ENCODE measurements around the gene SFSWAP. TPM values are rescaled to one million over a fixed set of nuclear protein-coding genes. Genes with fewer than 3 reads are reported as not detected.
A peak's percentile ranks its signal among the peaks of the same experiment; 100 is the strongest.

The SFSWAP gene
- total RNA-seq, 4 donors from 2014 or later = 49.8 to 88.8 (median 71.3) TPM

- DNase-seq (ENCODE audit: low spot score in 2 of 2) = no peak
- peaks cover 0 to 11% (median 0%) of the 10 kb centered on the region in 4 donors for H3K4me1 ChIP-seq
- no peaks in the 10 kb centered on the region for H3K9me3 ChIP-seq
- WGBS, 2 donors = 82 to 87% methylated on average over 10 of the region's 10 CpGs
- TF ChIP-seq CTCF (IDR thresholded peaks at IDR 0.05) = no peak
- TF ChIP-seq POLR2A (IDR thresholded peaks at IDR 0.05) = no peak
- no peak for TF ChIP-seq EP300 (IDR thresholded peaks at IDR 0.05)
- H3K27me3 ChIP-seq = no peaks in the 10 kb centered on the region
- no peak overlapping the region for H3K4me3 ChIP-seq
- H3K27ac ChIP-seq = no peak overlapping the region
- peaks cover 2 to 70% (median 28%) of the 10 kb centered on the region in 3 donors for H3K36me3 ChIP-seq
Measured at GRCh38 chr12:131733874-131734273, 23.0 kb downstream of the SFSWAP start.

GRCh38 chr12:131734336-131735152 lies 23.7 kb downstream of the SFSWAP start:
- TF ChIP-seq POLR2A (IDR thresholded peaks at IDR 0.05) (no peak), CTCF (IDR thresholded peaks at IDR 0.05) (no peak), EP300 (IDR thresholded peaks at IDR 0.05) (no peak)
- H3K4me3 ChIP-seq = no peak overlapping the region
- WGBS, 2 donors = 90 to 91% methylated on average over 29 to 30 of the region's 30 CpGs
- H3K4me1 ChIP-seq = peaks cover 0 to 11% (median 0%) of the 10 kb centered on the region in 4 donors
- no peak for DNase-seq (ENCODE audit: low spot score in 2 of 2)
- H3K36me3 ChIP-seq = peaks cover 2 to 65% (median 22%) of the 10 kb centered on the region in 3 donors
- no peaks in the 10 kb centered on the region for H3K27me3 ChIP-seq
- no peaks in the 10 kb centered on the region for H3K9me3 ChIP-seq
- no peak overlapping the region for H3K27ac ChIP-seq

- Histone ChIP-seq H3K27me3 (no peaks in the 10 kb centered on the region), H3K4me1 (peaks cover 0 to 11% (median 0%) of the 10 kb centered on the region in 4 donors), H3K9me3 (no peaks in the 10 kb centered on the region), H3K36me3 (peaks cover 2 to 65% (median 16%) of the 10 kb centered on the region in 3 donors), H3K27ac (no peak overlapping the region), H3K4me3 (no peak overlapping the region)
- TF ChIP-seq POLR2A (IDR thresholded peaks at IDR 0.05) (no peak), CTCF (IDR thresholded peaks at IDR 0.05) (no peak), EP300 (IDR thresholded peaks at IDR 0.05) (no peak)
- WGBS, 2 donors = 88 to 92% methylated on average over 10 of the region's 10 CpGs
- DNase-seq (ENCODE audit: low spot score in 2 of 2) = no peak
Measured at GRCh38 chr12:131735153-131735456, 24.2 kb downstream of the SFSWAP start.

- Histone ChIP-seq H3K27me3 (no peaks in the 10 kb centered on the region), H3K4me1 (peaks cover 0 to 11% (median 0%) of the 10 kb centered on the region in 4 donors), H3K27ac (peak overlapping the region in 1 of 4 donors; percentile 11), H3K36me3 (peaks cover 2 to 64% (median 13%) of the 10 kb centered on the region in 3 donors), H3K4me3 (no peak overlapping the region), H3K9me3 (no peaks in the 10 kb centered on the region)
- no peak for DNase-seq (ENCODE audit: low spot score in 2 of 2)
- WGBS, 2 donors = 84 to 86% methylated on average over 15 of the region's 15 CpGs
- no peak for TF ChIP-seq CTCF (IDR thresholded peaks at IDR 0.05)
Measured at GRCh38 chr12:131735476-131736445, 24.9 kb downstream of the SFSWAP start.

All from tibial nerve (tissue), 4 donors.